Measurements from ENCODE around the gene MYL5. TPM values are rescaled to one million over a fixed set of nuclear protein-coding genes. Genes with fewer than 3 reads are reported as not detected.
"Not testable (repeated sequence)": the region's sequence is repeated elsewhere in the genome, so short reads cannot be mapped to it uniquely, and the experiment has no call there.

Gene MYL5
- total RNA-seq, 1 donor from 2014 or later, result 6.5 TPM

DNA sequence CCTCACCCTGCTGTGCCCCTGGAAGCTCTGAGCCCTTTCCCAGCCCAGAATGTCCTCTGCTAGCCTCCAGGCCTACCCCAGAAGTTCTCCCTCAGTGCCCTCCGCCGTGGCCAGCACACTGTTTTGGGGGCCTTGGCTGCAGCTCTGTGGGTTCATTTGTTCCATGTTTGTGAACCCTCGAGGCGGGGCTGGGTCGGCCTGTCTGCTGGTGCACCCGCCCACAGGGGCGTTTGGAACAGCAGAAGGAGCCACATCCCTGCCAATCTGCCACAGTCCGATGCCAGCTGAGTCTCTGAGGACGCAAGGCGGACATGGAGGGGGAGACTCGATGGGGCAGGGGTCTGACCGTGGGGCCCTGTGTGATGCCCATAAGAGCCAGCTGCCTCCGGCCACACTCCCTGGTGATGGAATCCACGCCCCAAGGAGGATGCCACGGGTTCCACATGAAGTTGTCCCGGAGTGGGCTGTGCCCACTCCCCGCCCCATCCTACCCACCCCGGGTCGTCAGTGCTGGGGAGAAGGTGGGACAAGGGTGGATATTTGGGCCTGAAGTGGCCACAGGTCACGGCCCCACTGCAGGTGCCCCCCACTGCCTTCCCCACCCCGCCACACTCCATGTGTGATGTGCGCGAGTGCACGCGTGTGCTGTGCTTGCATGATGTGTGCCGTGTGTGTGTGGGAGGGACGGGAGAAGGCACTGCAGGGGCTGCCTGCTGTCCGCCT lies 7.4 kb upstream of the MYL5 start:
- intact Hi-C loops (cut with DNase I), result no loop called here
- no peak for DNase-seq (ENCODE audit: low spot score)

DNA sequence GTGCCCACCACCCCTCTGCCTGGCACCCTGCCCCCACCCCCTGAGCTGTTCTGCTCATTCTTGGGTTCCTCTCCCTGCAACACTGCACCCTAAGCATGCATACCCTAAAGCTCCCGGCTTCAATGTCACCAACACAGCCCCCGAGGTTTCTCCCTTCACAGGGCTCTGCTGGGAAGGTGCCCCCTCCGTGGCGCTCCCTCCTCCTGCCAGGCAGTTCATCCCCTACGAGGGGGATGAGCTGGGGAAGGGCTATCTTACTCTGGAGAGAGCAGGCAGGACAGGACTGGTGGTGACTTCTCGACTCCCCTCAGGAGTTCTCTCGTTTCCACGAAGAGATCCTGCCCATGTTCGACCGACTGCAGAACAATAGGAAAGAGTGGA lies 6.8 kb upstream of the MYL5 start:
- intact Hi-C loops (cut with DNase I), result no loop called here
- no peak for DNase-seq (ENCODE audit: low spot score)

DNA sequence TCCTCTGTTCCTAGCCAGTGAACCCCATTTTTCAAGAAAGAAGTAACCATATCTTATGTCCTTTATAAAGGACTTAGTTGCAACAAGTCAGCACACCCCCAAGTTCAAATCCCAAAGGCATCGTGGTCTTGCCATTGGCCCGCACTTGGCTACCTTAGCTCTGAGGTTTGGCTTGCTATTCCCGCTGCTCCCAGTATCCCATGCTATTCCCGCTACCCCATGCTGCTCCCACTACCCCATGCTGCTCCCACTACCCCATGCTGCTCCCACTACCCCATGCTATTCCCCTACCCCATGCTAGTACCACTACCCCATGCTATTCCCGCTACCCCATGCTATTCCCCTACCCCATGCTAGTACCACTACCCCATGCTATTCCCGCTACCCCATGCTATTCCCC lies 6.1 kb upstream of the MYL5 start:
- intact Hi-C loops (cut with DNase I); DNase-seq (ENCODE audit: low spot score): not testable (repeated sequence)

DNA sequence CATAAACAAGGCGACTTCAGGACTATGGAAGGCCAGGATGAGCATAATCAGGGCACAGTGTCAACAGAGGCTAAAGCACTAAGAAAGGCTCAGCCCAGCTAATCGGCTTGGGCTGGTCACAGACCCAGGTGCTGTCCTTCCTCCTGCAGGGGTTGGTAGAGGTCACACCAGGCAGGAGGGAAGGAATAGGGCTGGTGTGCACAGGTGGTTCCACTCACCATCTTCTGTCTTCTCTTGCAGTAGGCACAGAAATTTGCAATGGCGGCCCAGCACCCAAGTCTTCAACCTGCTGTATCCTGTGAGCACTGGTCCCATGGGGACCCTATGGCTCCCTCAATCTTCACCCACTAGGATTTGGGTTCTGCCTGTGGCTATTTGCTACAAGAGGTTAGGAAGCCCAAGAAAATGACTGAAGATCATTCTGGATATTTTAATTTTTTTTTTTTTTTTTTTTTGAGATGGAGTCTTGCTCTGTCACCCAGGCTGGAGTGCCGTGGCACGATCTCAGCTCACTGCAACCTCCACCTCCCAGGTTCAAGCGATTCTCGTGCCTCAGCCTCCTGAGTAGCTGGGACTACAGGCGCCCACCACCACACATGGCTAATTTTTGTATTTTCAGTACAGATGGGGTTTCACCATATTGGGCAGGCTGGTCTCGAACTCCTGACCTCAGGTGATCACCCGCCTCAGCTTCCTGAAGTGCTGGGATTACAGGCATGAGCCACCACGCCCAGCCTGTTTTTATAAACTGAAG lies 4.4 kb upstream of the MYL5 start:
- not testable (repeated sequence) for DNase-seq (ENCODE audit: low spot score)
- intact Hi-C loops (cut with DNase I), result loop anchor here (10.0 kb wide), 2 partner anchors 335 to 425 kb away; partner anchors contain the start of gene ZNF141

DNA sequence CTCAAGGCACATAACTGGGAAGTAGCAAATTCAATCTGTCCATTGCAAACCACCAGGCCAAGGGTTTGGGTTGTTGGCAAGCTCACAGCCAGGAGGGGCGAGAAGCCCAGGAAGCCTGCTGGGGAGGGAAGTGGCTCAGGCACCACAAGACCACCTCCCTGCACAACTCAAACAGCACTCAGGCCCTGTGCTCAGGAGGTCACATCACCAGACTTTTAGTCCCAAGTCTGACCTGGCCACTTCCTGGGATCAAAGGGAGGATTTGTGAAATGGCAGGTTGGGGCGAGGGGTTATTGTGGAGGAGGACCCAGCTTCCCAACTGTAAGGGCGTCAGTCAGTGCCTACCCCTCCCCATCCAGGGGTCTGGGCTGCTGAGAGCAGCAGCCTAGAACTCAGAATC lies 2.6 kb upstream of the MYL5 start:
- no peak for DNase-seq (ENCODE audit: low spot score)
- intact Hi-C loops (cut with DNase I), result loop anchor here (10.0 kb wide), 2 partner anchors 337 to 427 kb away; partner anchors contain the start of gene ZNF141

DNA sequence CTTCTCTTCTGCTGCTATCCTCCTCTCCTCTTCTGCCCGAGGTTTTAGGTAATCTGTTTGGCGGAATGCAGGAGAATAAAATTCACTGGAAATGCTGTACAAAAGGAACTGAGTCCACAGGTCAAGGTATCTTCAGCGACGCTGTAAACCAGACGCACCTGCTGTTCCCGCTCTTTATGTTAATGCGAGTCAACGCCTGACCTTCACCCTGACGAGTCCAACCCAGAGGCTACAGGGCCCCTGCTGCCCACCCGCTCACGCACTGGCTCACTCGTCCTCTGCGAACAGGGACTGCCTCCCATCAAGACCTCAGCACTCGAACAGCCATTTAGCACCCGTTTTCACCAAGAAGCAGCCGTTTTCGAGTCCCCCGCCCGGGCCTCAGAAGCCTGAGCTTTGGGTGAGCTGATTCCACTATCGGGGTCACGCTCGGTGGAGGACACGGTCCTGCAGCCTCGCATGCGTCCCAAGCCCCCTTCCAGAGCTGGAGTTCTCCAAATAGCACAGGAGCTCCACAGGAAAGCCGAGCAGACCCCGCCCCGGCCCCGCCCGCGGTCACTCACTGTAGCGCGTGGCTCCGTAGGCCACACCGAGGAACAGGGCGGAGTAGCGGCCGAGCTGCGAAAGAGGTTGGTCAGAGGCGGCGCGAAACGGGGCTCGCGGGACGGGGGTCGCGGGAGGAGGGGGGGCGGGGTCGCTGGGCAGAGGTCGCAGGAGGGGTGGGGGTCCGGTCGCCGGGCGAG lies 822 bp upstream of the MYL5 start:
- no peak for DNase-seq (ENCODE audit: low spot score)
- intact Hi-C loops (cut with DNase I), result loop anchor here (10.0 kb wide), 2 partner anchors 339 to 429 kb away; partner anchors contain the start of gene ZNF141

DNA sequence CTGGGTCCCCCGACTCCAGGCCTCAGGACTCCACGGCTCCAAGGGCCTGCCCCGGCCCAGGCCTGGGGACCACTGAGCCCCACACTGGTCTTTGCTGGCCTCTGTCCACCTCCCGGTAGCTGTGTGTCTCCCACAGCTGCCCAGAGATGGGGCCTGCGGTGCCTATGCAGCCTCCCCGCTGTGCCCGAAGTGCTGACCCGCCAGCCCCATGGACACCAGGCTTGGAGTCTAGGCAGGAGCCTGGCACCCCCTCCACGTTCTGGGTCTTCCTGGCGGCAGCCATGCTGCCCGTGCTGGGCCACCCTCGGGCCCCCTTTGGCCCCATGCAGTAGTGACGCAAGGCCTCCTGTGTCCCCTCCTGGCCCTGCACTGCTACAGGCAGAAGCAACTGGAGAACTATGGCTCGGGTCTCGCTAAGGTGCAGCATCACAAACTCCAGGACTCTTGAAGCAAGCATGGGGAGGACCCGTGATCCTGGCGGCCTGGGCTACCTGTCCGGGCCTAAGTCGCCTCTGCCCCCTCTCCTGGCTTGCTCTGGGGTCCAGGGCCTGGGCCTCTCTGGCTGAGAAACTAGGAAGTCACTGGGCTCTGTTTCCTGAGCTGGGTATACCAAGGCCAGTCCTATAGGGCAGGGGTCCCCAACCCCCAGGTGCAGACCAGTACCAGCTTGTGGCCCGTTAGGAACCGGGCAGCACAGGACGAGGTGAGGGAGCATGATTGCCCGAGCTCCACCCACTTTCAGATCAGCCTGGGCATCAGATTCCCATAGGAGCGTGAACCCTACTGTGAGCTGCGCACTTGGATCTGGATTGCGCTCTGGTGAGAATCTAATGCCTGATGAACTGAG lies 917 bp downstream of the MYL5 start:
- intact Hi-C loops (cut with DNase I), result loop anchor here (10.0 kb wide), 2 partner anchors 340 to 430 kb away; partner anchors contain the start of gene ZNF141
- DNase-seq (ENCODE audit: low spot score), result no peak

DNA sequence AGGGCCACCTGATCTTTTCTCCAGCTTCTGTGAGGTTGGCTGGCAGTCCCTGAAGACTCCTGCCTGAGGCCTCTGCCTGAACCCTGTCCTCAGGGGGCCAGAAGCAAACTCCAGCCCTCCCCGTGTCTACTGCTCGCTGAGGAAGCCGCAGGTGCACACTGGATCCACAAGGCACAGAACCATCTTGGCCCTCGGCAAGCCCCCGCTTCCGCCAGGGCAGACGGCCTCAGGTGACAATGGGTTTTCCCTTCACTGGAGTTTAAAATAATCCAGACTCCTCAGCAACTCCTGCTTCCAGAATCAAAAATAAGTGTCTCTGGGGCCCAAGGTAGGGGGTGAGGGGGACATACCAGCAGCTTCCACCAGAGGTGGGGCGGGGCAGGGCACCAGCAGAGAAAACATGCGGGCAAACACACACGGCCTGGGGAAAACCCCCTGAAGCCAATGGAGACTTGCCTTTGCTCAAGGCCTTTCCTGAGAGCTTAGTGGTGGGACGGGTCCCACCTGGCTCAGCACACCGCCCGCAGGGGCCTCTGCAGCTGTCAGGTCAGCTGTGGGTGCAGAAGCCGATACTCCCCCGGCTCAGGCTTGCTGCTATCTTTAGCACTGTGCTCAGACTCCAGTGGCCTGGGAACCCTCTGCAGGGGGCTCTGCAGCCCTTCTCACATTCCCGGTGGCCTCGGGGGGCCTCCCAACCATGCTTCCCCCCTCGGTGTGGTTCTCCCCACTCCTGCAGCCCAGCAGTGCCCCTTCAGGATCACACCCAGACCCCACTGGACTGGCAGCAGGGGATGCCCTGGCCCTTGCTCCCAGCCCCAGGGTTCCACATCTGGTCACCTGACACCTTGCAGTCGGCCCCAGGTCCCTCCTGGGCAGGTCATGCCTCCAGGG lies 1.9 kb downstream of the MYL5 start:
- DNase-seq (ENCODE audit: low spot score), result no peak
- intact Hi-C loops (cut with DNase I), result loop anchor here (10.0 kb wide), 2 partner anchors 341 to 431 kb away; partner anchors contain the start of gene ZNF141

DNA sequence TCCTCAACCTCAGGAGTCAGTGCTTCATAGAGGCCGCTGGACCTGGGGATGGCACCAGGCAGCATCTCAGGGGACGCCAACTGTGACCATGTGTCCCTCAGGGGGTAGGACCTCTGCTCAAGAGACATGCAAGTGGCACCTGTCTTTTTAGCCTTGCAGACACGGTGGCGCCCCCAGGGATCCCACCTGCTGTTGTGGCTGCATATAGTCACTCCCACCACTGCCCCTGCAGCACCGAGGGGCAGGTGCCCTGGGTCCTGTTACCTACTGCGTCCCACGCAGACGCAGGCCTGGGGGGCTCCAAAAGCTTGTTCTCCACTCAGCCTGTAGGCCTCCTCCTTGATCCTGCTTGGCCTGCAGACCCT lies 2.5 kb downstream of the MYL5 start:
- intact Hi-C loops (cut with DNase I), result loop anchor here (10.0 kb wide), 2 partner anchors 342 to 432 kb away; partner anchors contain the start of gene ZNF141

DNA sequence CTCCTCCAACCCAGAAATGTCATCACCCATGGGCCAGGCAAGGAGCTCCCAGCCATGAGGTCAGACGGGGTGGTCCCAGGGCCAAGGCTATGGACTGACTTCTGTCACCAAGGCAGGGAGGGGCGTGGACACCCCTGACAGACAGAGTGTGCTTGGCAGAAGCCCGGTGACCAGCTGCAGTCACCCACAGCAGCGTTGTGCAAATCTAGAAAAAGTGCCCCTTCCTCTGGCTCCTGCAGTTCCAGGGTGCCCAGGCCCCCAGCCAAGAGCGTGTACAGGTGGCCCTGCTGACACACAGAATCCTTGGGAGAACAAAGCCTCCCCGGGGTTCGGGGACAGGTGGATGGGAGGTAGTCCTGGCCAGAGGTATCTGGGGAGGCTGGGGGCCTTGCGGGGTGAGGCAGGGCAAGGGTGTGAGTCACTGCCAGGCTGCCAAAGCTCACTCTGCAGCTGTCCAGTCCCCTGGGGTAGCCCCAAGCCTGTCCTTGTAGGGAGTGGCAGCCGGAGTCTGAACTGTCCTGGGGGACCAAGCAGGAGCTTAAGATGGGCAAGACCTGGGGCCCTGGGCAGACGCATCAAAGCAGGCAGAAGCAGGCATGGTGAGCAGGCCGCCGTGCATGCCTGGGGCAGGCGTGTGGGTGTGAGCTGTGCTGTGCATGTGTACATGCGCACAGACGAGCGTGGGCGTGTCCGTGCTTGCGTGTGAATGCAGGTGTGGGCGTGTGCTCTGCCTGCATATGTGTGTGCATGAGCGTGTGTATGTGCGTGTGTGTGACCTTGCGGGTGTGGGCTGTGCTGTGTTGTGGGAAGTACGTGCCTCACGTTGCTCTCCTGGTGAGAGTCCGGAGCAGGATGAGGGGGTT lies 3.3 kb downstream of the MYL5 start:
- intact Hi-C loops (cut with DNase I), result loop anchor here (10.0 kb wide), 2 partner anchors 343 to 433 kb away; partner anchors contain the start of gene ZNF141
- no peak for DNase-seq (ENCODE audit: low spot score)

More for the DNA sequence above, 2.5 kb downstream of the MYL5 start:
- DNase-seq (ENCODE audit: low spot score), result no peak

DNA sequence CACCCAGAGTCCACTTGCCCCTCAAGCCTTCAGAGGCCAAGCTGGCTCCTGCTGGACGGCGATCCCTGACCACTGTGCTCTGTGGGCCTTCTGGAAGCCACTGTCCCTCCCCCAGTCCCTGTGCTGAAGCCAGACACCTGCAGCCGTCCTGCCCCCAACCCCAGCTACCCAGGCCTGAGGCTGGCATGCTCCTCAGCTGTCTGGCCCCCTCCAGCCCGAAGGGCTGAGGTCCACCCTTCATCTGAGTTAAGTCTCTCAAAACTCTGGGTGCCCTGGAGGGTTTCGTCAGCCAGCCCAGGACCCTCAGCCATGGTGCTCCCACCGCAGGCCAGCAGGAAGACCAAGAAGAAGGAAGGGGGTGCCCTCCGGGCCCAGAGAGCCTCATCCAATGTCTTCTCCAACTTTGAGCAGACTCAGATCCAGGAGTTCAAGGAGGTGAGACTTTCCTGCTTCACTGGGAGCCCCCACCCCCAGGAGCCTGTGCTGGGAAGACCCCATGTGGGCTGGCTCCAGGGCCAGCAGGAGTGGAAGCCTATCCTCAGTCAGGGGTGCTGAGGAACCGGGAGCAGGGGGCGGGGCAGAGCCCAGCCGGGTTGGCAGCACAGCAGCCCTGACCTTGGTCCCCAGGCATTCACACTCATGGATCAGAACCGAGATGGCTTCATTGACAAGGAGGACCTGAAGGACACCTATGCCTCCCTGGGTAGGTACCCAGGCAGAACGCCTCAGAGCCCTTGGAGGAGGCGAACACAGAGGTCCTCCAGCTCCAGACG lies 4.2 kb downstream of the MYL5 start:
- no peak for DNase-seq (ENCODE audit: low spot score)
- intact Hi-C loops (cut with DNase I), result loop anchor here (10.0 kb wide), 2 partner anchors 344 to 434 kb away; partner anchors contain the start of gene ZNF141

DNA sequence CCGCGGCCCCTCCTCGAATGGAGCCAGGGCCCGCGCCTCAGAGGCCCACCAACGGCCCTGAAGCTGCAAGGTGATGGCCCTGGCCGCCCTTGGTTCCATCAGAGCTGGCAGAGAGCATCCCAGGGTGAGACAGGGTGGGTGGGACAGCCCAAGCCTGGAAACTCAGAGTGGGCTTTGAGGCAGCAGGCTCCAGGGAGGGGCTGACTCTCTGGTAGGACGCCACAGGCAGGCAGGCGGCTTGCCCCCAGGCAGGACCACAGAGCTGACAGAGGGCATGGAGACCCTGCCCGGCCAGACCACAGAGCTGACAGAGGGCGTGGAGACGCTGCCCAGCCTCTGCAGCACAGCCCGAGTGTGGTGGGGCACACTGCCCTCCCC lies 4.8 kb downstream of the MYL5 start:
- intact Hi-C loops (cut with DNase I), result loop anchor here (10.0 kb wide), 2 partner anchors 344 to 434 kb away; partner anchors contain the start of gene ZNF141
- no peak for DNase-seq (ENCODE audit: low spot score)

DNA sequence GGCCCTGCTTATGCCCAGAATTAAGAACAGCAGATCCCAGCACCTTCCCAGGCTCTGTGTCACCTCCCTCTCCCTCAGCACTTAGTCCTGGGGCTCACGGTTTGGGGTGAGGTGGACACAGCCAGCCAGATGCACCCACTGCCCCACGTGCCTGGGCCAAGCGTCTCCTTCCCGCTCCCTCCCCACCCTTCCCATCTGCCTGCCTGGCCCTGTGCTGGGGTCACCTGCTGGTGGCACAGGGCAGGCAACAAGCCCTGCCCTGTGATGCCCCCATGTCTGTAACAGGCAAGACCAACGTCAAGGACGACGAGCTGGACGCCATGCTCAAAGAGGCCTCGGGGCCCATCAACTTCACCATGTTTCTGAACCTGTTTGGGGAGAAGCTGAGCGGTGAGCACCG lies 5.3 kb downstream of the MYL5 start:
- intact Hi-C loops (cut with DNase I), result loop anchor here (10.0 kb wide), 2 partner anchors 345 to 435 kb away; partner anchors contain the start of gene ZNF141
- DNase-seq (ENCODE audit: low spot score), result no peak

DNA sequence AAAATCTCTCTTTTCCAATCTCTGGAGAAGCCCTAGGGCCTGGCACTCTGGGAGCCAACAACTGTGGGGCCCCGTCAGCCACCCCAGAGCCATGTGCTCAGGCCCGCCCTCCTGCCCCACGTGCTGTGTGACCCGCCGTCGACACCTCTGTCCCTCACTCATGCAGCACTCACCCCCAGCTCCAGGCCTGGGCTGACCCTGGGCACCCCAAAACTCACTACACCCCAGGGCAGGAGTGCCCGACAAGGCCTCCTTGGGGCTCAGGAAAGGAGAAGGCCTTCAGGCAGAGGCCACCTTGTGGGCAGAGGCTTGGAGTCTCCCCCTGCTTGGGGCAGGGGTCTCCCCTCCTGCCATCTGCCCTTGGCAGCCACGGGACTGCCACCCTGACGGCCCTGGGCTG lies 5.7 kb downstream of the MYL5 start:
- intact Hi-C loops (cut with DNase I), result no loop called here
- DNase-seq (ENCODE audit: low spot score), result no peak

DNA sequence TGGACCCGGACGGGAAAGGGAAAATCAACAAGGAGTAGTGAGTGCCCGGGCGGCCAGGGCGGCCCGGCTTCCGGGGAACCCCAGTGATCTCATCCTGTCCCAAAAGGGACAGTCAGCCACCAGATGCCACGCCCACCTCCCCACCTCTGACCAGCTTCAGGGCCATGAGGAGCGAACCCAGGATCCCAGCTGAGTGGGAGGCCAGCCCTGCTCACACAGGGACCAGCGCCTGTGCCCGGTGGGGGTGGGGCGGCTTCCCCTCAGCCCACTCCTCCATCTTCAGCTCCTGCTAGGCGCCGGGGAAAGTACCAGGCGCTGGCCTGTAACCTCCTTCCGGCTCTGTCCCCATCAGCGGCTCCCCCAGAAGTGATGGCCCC lies 6.2 kb downstream of the MYL5 start:
- intact Hi-C loops (cut with DNase I), result no loop called here
- DNase-seq (ENCODE audit: low spot score), result no peak

DNA sequence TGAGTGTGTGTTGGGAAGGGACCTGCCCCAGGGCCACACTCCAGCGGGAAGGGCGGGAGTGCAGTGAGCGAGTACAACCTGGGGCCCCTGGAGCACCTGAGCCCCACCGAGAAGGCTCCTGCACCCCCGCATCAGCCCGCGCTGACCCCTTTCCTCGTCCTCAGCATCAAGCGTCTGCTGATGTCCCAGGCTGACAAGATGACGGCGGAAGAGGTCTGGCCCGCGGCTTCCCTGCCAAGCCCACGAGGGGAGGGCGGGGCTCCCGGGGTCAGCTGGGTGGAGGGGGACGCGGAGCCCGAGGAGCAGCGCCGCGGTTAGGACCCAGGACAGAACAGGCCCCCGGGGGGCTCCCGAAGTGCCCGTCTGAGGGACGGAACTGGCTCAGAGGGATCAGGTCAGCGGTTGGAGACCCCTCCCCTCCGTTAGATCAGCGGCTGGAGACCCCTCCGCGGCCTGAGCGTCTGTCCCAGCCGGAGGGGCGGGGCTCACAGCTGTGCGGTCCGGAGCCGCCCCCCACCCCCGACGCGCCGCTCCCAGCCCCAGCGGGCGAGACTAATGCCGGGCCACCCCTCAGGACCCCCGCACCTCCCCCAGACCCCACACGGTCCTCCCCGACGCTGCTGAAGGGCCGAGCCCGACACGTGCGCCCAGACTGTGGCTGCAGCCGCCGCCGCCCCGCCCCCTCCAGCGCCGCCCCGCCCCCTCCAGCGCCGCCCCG lies 6.7 kb downstream of the MYL5 start:
- DNase-seq (ENCODE audit: low spot score), result no peak
- intact Hi-C loops (cut with DNase I), result no loop called here
